Measurements from ENCODE around the gene NR5A1.

NR5A1 gene

DNA sequence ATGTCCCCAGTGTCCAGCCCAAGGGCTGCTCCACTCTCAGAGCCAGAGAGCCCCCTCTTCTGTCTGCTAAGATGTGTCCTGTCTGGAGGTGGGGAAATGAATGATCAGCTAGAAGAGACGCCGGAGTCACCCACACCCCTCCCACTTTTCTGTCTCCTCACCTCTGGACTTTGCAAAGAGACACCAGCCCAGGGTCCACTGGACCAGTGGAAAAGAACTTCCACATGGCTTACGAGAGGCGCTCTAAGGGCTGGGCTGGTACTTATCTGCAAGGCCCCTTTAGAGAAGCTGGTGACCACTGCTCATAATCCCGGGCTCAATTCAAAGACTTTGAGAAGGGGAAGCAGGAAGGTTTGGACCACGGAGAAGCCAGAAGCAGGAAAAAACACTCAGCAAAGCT, 9.2 kb downstream of the NR5A1 start:
- no peak for ATAC-seq

DNA sequence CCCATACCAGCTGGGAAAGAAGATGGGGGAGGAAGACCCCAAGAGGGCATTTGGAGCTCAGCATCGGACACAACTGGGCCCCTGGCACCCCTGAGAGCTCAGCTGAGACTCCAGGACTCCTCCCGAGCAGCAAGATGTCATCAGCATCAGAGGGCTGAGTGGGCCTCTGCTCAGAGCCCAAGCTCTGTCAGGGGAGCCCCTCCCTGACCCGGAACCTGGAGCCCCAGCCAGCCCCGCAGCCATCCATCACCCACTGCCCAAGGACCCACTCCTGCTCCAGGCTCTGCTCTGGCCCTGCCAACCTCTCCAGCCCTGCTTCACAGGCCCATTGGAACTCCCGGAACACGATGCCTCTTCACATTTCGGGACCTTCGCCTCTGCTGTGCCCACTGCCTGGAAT, 9.8 kb downstream of the NR5A1 start:
- no peak for ATAC-seq

- no peak for ATAC-seq
Measured at GRCh38 chr9:124496463-124496862, 10.7 kb downstream of the NR5A1 start.

- ATAC-seq = no peak
Measured at GRCh38 chr9:124496075-124496449, 11.1 kb downstream of the NR5A1 start.

DNA sequence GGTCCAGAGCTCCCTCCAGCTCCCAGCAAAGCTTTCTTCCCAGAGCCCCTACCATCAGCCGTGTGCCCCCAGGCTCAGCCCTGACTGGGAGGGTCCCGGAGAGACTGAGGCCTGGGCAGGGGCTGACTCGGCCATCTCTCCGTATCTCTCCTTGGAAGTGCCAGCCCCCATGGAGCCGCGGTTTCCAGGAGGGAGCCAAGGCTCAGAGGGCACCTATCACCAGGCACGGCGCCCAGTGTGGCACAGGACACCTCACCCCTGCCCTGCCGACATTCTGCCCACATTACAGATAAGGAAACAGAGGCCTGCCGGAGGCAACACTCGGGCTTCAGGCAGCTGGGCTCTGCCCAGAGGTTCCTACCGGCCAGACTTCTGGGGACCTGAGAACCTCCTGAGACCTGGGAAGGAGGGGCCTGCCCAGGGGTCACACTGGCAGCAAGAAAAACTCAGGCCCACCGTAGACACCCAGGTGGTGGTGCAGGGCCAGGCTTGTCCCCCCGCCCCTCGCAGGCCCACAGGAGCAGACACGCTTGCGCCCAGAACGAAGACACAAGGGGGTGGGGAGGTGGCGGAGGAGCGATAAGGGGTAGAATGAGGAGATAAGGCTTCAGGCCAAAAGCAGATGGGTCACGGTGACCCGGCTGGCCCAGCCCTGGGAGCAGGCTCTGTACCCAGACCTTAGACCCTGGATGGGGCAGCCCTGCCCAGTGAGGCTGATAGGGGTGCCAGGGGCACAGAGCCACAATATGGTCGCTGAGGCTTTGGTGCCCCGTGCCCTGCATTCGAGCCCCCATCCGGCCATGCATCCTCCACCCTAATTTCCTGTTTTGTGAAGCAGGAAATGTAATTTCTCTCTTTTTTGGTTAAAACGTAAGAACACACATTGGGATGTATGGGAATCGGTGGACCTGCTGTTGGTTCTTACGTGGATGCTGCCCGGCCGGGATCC, 11.8 kb downstream of the NR5A1 start:
- ATAC-seq = no peak

GRCh38 chr9:124493794-124494479, 13.3 kb downstream of the NR5A1 start:
- ATAC-seq = no peak

DNA sequence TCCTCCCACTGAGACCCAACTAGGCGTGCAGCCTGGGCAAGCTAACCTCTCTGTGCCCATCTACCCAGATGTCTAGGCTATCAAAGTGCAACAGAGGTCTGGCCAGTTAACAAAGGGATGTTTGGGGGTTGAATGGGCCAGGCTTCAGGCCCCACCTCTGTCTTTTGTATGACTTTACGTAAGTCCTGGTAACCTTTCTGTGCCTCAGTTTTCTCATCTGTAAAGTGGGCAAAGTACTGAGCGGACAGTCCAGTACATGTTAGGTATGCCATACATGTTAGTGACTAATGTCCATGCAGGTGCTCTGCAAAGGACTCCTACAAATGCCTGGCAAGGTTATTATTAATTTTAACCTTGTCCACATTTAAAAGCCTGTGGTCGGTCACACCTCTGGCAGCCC, 14.0 kb downstream of the NR5A1 start:
- no peak for ATAC-seq

DNA sequence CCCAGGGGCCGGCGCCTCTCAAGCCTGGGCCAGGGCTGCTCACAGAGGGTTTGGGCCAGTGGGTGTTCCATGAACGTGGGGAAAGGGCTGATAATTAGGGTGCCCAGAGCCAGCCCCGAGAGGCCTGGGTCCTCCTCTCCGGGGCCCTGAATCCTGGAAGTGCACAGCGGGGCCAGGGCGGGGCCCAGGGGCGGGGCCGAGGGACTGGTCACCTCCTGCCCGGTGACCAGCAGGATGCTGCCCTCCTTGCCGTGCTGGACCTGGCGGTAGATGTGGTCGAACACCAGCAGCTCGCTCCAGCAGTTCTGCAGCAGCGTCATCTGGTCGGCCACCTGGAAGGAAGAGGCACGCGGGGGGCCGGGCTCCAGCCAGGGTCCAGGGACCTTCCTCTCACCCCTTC, 14.4 kb downstream of the NR5A1 start:
- no peak for ATAC-seq

DNA sequence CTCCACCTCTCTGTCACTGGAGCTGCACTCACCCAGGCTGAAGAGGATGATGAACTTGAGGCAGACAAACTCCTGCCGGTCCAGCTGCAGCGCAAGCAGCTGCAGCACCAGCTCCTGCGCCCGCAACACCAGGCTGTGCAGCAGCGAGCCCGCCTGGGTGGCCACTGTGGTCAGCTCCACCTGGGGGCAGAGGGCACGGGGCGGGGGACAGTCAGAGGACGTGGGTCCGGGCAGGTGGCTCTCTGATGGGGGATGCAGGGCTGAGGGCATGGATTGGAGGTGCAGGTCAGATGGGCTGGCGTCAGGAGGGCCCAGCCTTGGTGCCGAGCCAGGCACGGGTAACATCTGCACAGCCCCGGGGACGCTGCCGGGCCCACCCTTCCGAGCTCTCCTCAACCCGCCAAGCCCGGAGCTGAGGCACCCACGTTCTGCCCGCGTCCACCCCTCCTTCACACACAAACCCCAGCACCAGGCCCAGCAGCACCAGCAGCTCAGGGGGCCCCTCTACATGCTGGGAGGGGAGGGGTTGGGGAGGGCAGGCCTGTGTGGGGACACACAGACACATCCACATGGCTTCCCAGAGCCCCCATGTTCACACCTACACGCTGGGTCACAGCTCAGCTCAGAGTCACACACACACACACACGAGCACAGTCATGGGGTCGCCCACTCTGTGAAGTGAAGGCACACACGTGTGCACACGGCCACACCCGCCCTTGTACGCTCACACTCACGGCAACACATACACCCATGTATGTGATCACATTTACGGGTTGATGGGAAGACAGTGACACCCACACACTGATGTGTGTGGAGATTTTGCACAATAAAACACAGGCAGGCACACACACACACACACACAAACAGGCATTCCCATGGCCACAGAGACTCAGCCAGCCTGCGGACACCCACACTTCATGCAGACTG, 15.9 kb downstream of the NR5A1 start:
- ATAC-seq = no peak

- ATAC-seq = no peak
Measured at GRCh38 chr9:124490004-124490403, 17.2 kb downstream of the NR5A1 start.

DNA sequence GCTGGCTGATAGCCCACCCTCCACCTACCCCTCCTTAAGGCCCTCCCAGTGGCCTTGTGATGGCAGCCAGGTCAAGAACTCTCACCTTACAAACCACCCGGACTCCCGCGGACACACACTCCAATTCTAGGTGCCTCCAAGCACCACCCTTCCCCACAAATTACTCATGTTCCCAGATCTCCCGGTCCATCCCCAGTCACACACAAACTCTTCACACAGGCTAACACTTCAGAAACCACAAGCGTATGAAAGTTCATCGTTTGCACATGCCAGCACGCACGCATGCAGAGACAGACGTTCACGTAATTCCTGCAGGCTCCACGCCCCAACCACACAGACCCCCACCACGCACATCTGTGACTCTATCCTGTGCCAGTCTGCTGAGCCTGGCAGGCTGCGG, 18.0 kb downstream of the NR5A1 start:
- no peak for ATAC-seq

DNA sequence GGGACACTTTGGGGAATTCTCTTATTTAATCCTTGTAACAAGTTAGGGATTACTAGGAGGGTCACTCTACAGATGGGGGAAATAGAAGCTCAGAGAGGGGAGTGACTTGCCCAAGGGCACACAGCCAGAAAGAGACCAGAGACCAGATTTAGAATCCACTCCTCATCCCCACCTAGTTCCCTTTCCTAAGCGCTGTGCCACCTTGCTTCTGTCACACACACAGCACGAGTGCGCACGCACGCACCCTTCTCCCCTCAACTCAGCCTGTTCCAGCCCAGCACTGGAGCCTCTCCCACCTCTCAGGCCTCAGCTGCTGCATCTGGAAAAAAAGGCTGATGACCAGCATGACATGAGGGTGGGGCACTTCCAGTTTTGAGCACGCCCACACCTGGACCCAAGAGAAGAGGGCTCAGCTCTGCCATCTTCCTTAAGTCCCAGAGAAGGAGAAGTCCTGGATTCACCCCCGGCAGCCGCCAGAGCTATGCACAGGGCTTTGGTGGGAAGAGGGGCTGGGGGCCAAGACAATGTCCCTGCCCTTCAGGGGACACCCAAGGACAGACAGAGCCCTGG, 18.5 kb downstream of the NR5A1 start:
- ATAC-seq = no peak

GRCh38 chr9:124487260-124488182, 19.7 kb downstream of the NR5A1 start:
- no peak for ATAC-seq

GRCh38 chr9:124486778-124487259, 20.4 kb downstream of the NR5A1 start:
- ATAC-seq = no peak

DNA sequence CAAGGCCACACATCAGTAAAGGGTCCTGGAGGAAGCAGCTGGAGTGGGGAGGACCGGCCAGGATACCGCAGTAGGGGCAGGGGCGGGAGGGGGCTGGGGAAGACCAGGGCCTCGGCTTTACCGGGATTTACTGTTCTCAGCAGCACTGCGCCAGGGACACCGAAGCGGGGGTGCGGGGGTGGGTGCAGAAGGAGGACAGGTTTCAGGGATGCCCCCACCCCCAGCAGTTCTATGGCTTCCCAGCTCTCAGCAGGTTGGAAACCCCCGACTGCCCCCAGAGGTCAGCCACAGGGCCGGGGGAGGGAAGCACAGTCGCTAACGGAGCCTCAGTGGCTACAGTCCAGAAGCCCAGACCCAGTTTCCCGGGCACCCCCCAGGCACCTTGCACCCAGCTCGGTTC, 21.3 kb downstream of the NR5A1 start:
- ATAC-seq = no peak

DNA sequence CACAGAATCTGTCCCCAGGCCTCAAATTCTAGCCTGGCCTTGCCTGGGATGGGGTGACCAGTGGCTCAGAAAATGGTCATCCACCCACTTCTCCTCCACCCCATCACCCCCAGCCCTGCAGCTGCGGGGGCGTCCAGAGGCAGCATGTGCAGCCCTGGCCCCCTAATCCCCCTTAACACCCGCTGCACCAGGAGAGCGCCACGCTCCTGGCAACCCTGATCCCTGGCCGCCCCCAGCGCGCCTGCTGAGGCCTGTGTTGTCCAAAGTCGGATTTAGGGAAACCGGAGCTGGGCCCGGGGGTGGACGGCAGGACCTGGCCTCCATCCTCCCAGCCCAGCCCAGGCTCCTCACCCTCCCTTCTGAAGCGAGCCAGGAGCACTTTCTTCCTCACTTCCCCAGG, 22.0 kb downstream of the NR5A1 start:
- no peak for ATAC-seq

DNA sequence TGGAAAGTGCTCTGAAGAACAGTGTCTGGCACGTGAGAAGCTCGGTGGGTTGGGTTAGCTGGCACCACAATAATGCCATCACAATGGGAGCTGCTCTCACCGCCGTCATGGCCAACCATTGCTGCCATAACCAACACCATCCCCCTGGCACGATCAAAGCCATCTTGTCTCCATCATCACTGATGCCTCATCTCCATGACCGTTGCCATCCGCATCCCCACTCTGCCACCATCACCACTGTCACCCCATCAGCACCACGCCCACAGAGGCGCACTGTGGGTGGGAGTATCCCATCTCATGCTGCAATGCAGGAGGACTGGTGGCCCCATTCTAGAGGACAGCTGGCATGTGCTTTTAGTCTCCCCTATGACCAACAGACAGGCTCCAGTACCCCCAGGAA, 23.7 kb downstream of the NR5A1 start:
- ATAC-seq = no peak

GRCh38 chr9:124482431-124483031, 24.7 kb downstream of the NR5A1 start:
- ATAC-seq = no peak

- no peak for ATAC-seq
Measured at GRCh38 chr9:124481115-124481514, 26.1 kb downstream of the NR5A1 start.

- no peak for ATAC-seq
Measured at GRCh38 chr9:124480621-124480981, 26.6 kb downstream of the NR5A1 start.

Data from activated CD4-positive, CD25-positive, alpha-beta regulatory T cell treated with anti-CD3 and anti-CD28 coated beads, Interleukin-2, amount 50 U/mL, for 24 hours (primary cell).